Thyroid gland (tissue), 4 donors: Measurements from ENCODE around the gene NFIX. TPM values are rescaled to one million over a fixed set of nuclear protein-coding genes. Genes with fewer than 3 reads are reported as not detected.
A peak's percentile ranks its signal among the peaks of the same experiment; 100 is the strongest.

Experiments used
- DNase-seq, 2 donors: peaks; one replicate each; pipeline ENCODE4 v3.0.0-alpha.2; 2019
- H3K27ac ChIP-seq, 3 donors: fragments of 200-600 bp; sonication (generic); 1 replicate in 2 of 3; 2 replicates in 1 of 3; pipeline ENCODE4 v1.5.1; 2016 to 2019; ENCODE audit warnings: mild to moderate bottlenecking in 1 of 3, moderate library complexity in 1 of 3
- H3K27me3 ChIP-seq: fragments of 200-600 bp; sonication (generic); one replicate; pipeline ENCODE4 v1.5.1; 2019
- H3K36me3 ChIP-seq, 2 donors: fragments of 200-600 bp; sonication (generic); one replicate each; pipeline ENCODE4 v1.5.1; 2016 to 2019
- H3K4me1 ChIP-seq, 2 donors: fragments of 200-600 bp; sonication (generic); one replicate each; pipeline ENCODE4 v1.5.1; 2017 to 2019
- H3K4me3 ChIP-seq, 3 donors: fragments of 200-600 bp; sonication (generic); replicated peaks in 1 of 3; 1 replicate in 2 of 3; 2 replicates in 1 of 3; pipeline ENCODE4 v1.5.1; 2016; ENCODE audit warnings: mild to moderate bottlenecking in 1 of 3
- H3K9me3 ChIP-seq: fragments of 200-600 bp; sonication (generic); one replicate; pipeline ENCODE4 v1.5.1; 2017
- CTCF ChIP-seq, 6 experiments: fragments of 200-600 bp in 3 of 6; fragments of 450-650 bp in 3 of 6; sonication (generic) in 3 of 6; IDR thresholded peaks; one replicate each; pipeline ENCODE4 v1.5.1; 2016 to 2019; ENCODE audit warnings: antibody characterized with exemption in 6 of 6, mild to moderate bottlenecking in 2 of 6, inconsistent platforms in 1 of 6, moderate library complexity in 1 of 6
- POLR2A ChIP-seq, 2 donors: fragments of 450-650 bp; IDR thresholded peaks; one replicate each; pipeline ENCODE4 v1.6.1; 2017; ENCODE audit warnings: antibody characterized with exemption in 2 of 2, mild to moderate bottlenecking in 2 of 2, moderate library complexity in 1 of 2
- WGBS, 2 donors: methylation state at CpG; one replicate each; pipeline ENCODE4 v1.1.5; 2017; 5-methylcytosine and 5-hydroxymethylcytosine counted together
- intact Hi-C: fragments of 100-400 bp; cut with DNase I; formaldehyde crosslinking; loops from one replicate; pipeline ENCODE4 v1.15.1; 2023
- total RNA-seq, 4 donors: library from RNA; depleted of rRNA; stranded (reverse); fragments of >200 nt; gene quantifications; one replicate each; pipeline ENCODE4 v1.2.3, GENCODE V29; 2016

NFIX gene
- total RNA-seq, 4 donors from 2014 or later: 38.8 to 70.2 (median 62.4) TPM

GRCh38 chr19:13100031-13100588 lies 104.8 kb downstream of the NFIX start:
- Histone ChIP-seq H3K9me3 (no peaks in the 10 kb centered on the region), H3K27ac (peak overlapping the region; percentile 79 to 84 (median 82)), H3K4me3 (no peak overlapping the region), H3K27me3 (no peaks in the 10 kb centered on the region), H3K4me1 (peaks cover 14 to 50% of the 10 kb centered on the region in 2 donors), H3K36me3 (peaks cover 0 to 4% of the 10 kb centered on the region in 2 donors)
- intact Hi-C loops: no loop called here
- DNase-seq: no peak
- TF ChIP-seq POLR2A (IDR thresholded peaks at IDR 0.05): no peak
- WGBS, 2 donors: 62 to 76% methylated on average over 5 to 11 of the region's 12 CpGs

GRCh38 chr19:13100841-13101589 lies 105.7 kb downstream of the NFIX start:
- H3K4me3 ChIP-seq: peak overlapping the region in 1 of 3 donors; percentile 12
- TF ChIP-seq POLR2A (IDR thresholded peaks at IDR 0.05) (no peak), CTCF (IDR thresholded peaks at IDR 0.05) (peak in 1 of 6 experiments; percentile 20)
- no peaks in the 10 kb centered on the region for H3K27me3 ChIP-seq
- intact Hi-C loops: no loop called here
- DNase-seq: no peak
- 50 to 53% methylated on average over 10 to 13 of the region's 18 CpGs for WGBS, 2 donors
- H3K9me3 ChIP-seq: no peaks in the 10 kb centered on the region
- no peaks in the 10 kb centered on the region for H3K36me3 ChIP-seq
- peak overlapping the region in 1 of 3 donors; percentile 32 for H3K27ac ChIP-seq
- H3K4me1 ChIP-seq: peaks cover 14 to 47% of the 10 kb centered on the region in 2 donors

- peak overlapping the region in 2 of 3 donors; percentile 46 to 63 for H3K27ac ChIP-seq
- H3K4me3 ChIP-seq: peak overlapping the region in 1 of 3 donors; percentile 13
- WGBS, 2 donors: 65 to 79% methylated on average over 7 of the region's 7 CpGs
- intact Hi-C loops: no loop called here
- peaks cover 14 to 41% of the 10 kb centered on the region in 2 donors for H3K4me1 ChIP-seq
- H3K27me3 ChIP-seq: no peaks in the 10 kb centered on the region
- TF ChIP-seq POLR2A (IDR thresholded peaks at IDR 0.05) (no peak), CTCF (IDR thresholded peaks at IDR 0.05) (no peak)
- no peak for DNase-seq
- no peaks in the 10 kb centered on the region for H3K9me3 ChIP-seq
- no peaks in the 10 kb centered on the region for H3K36me3 ChIP-seq
These were observed 106.5 kb downstream of the NFIX start for GRCh38 chr19:13101590-13102415.

- Histone ChIP-seq H3K4me3 (peak overlapping the region in 1 of 3 donors; percentile 13), H3K4me1 (peaks cover 14 to 40% of the 10 kb centered on the region in 2 donors), H3K9me3 (no peaks in the 10 kb centered on the region), H3K36me3 (peaks cover 0 to 1% of the 10 kb centered on the region in 2 donors), H3K27ac (peak overlapping the region; percentile 41 to 63 (median 46)), H3K27me3 (no peaks in the 10 kb centered on the region)
- WGBS, 2 donors: 10 to 18% methylated on average over 2 to 7 of the region's 7 CpGs
- intact Hi-C loops: no loop called here
- TF ChIP-seq POLR2A (IDR thresholded peaks at IDR 0.05): no peak
- no peak for TF ChIP-seq CTCF (IDR thresholded peaks at IDR 0.05)
- DNase-seq: no peak
These were observed 107.1 kb downstream of the NFIX start for GRCh38 chr19:13102416-13102665.

GRCh38 chr19:13102666-13103580 lies 107.6 kb downstream of the NFIX start, which contains the start of gene LYL1:
TSS of gene LYL1 (minus strand) at chr19:13102858. CDS start at chr19:13101171, 1,687 bp downstream.
- WGBS, 2 donors: 12 to 16% methylated on average over 7 to 9 of the region's 47 CpGs
- H3K27me3 ChIP-seq: no peaks in the 10 kb centered on the region
- H3K4me3 ChIP-seq: peak within 1 kb of the TSS in 1 of 3 donors; percentile 13
- TF ChIP-seq POLR2A (IDR thresholded peaks at IDR 0.05) (no peak), CTCF (IDR thresholded peaks at IDR 0.05) (no peak)
- intact Hi-C loops: no loop called here
- no peaks in the 10 kb centered on the region for H3K9me3 ChIP-seq
- H3K36me3 ChIP-seq: peaks cover 0 to 5% of the 10 kb centered on the region in 2 donors
- peak within 1 kb of the TSS; percentile 46 to 68 (median 63) for H3K27ac ChIP-seq
- DNase-seq: peak; percentile 37
- H3K4me1 ChIP-seq: peaks cover 10 to 35% of the 10 kb centered on the region in 2 donors
